Thoracic aorta (tissue), 2 donors: Measurements from ENCODE around the gene HPSE2. TPM values are rescaled to one million over a fixed set of nuclear protein-coding genes. Genes with fewer than 3 reads are reported as not detected.

Experiments
- ATAC-seq: fragments of 150-250 bp; one replicate; pipeline ENCODE4 v1.8.0; 2017; ENCODE audit warnings: low read depth; ENCODE audit not compliant: insufficient number of reproducible peaks, low FRiP score
- DNase-seq: peaks from one replicate; pipeline ENCODE4 v3.0.0-alpha.2; 2020; ENCODE audit warnings: low spot score
- H3K27ac ChIP-seq, 2 donors: fragments of 200-600 bp; sonication (generic); 1 replicate in 1 of 2; 2 replicates in 1 of 2; pipeline ENCODE4 v1.5.1; 2016; ENCODE audit warnings: mild to moderate bottlenecking in 2 of 2, moderate library complexity in 2 of 2
- H3K27me3 ChIP-seq: fragments of 200-600 bp; sonication (generic); replicated peaks from 2 replicates; pipeline ENCODE4 v1.6.0; 2016; ENCODE audit warnings: mild to moderate bottlenecking; ENCODE audit not compliant: insufficient read depth
- H3K36me3 ChIP-seq: fragments of 200-600 bp; sonication (generic); one replicate; pipeline ENCODE4 v1.5.1; 2016
- H3K4me1 ChIP-seq, 2 donors: fragments of 200-600 bp; sonication (generic); 1 replicate in 1 of 2; 2 replicates in 1 of 2; pipeline versions ENCODE4 v1.5.1 to v1.6.0; 2016; ENCODE audit warnings: low read depth in 2 of 2, mild to moderate bottlenecking in 1 of 2; ENCODE audit not compliant: control insufficient read depth in 1 of 2
- H3K4me3 ChIP-seq: fragments of 200-600 bp; sonication (generic); 2 replicates; pipeline ENCODE4 v1.5.1; 2016; ENCODE audit warnings: mild to moderate bottlenecking
- H3K9me3 ChIP-seq: fragments of 200-600 bp; sonication (generic); 2 replicates; pipeline ENCODE4 v1.5.1; 2016
- total RNA-seq, 2 donors: library from RNA; depleted of rRNA; stranded (reverse); fragments of >200 nt; gene quantifications; one replicate each; pipeline versions ENCODE4 v1.1.0 to v1.2.3, GENCODE V29; 2016
- TF ChIP-seq, protein P1 (sequence below): fragments of 200-600 bp; sonication (generic); IDR thresholded peaks from one replicate; pipeline ENCODE4 v1.5.1; 2019; ENCODE audit warnings: antibody characterized with exemption

The HPSE2 gene
- total RNA-seq, 2 donors from 2014 or later: 1.1 to 1.8 TPM

GRCh38 chr10:98444314-98445006 lies 791.2 kb downstream of the HPSE2 start:
- no peak for DNase-seq
- no peaks in the 10 kb centered on the region for H3K9me3 ChIP-seq
- no peaks in the 10 kb centered on the region for H3K27me3 ChIP-seq
- TF ChIP-seq, protein P1, sequence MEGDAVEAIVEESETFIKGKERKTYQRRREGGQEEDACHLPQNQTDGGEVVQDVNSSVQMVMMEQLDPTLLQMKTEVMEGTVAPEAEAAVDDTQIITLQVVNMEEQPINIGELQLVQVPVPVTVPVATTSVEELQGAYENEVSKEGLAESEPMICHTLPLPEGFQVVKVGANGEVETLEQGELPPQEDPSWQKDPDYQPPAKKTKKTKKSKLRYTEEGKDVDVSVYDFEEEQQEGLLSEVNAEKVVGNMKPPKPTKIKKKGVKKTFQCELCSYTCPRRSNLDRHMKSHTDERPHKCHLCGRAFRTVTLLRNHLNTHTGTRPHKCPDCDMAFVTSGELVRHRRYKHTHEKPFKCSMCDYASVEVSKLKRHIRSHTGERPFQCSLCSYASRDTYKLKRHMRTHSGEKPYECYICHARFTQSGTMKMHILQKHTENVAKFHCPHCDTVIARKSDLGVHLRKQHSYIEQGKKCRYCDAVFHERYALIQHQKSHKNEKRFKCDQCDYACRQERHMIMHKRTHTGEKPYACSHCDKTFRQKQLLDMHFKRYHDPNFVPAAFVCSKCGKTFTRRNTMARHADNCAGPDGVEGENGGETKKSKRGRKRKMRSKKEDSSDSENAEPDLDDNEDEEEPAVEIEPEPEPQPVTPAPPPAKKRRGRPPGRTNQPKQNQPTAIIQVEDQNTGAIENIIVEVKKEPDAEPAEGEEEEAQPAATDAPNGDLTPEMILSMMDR: no peak
- ATAC-seq: no peak
- H3K4me1 ChIP-seq: peaks cover 2 to 6% of the 10 kb centered on the region in 2 donors
- H3K4me3 ChIP-seq: no peak overlapping the region
- H3K27ac ChIP-seq: no peak overlapping the region
- peaks cover 15% of the 10 kb centered on the region for H3K36me3 ChIP-seq

DNA sequence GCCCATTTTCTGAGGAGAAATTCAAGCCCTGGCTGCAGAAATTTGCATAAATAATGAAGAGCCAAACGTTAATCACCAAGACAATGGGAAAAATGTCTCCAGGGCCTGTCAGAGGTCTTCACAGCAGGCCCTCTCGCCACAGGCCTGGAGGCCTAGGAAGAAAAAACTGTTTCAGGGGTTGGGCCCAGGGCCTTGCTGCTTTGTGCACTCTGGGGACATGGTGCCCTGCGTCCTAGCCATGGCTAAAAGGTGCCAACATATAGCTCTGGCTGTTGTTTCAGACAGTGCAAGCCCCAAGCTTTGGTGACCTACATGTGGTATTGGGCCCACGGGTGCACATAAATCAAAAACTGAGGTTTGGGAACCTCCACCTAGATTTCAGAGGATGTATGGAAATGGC lies 796.9 kb downstream of the HPSE2 start:
- Histone ChIP-seq H3K9me3 (no peaks in the 10 kb centered on the region), H3K4me3 (no peak overlapping the region), H3K27ac (no peak overlapping the region), H3K4me1 (no peaks in the 10 kb centered on the region), H3K36me3 (peaks cover 33% of the 10 kb centered on the region), H3K27me3 (no peaks in the 10 kb centered on the region)
- TF ChIP-seq, protein P1: no peak
- ATAC-seq: no peak
- DNase-seq: no peak

DNA sequence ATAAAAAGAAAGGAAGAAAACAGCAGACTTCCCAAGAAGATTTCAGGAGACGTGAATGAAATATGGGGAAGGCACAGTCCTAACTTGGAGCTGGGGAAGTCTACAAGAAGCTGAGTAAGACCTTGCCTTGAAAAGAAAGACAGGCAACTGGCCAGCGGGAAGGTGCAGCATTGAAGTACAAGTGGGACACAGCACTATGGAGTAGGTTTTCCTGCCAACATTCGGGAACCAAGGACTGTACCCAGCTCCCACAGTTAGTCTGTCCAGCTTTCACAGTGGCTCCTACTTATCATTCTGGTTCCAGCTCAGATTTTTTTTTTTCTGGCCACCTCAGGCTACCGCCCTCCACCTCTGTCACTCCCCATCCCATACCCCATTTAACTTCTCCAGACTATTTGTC lies 798.9 kb downstream of the HPSE2 start:
- H3K27me3 ChIP-seq: no peaks in the 10 kb centered on the region
- ATAC-seq (no peak), DNase-seq (no peak)
- H3K36me3 ChIP-seq: peaks cover 50% of the 10 kb centered on the region
- H3K4me3 ChIP-seq: no peak overlapping the region
- TF ChIP-seq, protein P1: no peak
- no peaks in the 10 kb centered on the region for H3K9me3 ChIP-seq
- no peaks in the 10 kb centered on the region for H3K4me1 ChIP-seq
- no peak overlapping the region for H3K27ac ChIP-seq

DNA sequence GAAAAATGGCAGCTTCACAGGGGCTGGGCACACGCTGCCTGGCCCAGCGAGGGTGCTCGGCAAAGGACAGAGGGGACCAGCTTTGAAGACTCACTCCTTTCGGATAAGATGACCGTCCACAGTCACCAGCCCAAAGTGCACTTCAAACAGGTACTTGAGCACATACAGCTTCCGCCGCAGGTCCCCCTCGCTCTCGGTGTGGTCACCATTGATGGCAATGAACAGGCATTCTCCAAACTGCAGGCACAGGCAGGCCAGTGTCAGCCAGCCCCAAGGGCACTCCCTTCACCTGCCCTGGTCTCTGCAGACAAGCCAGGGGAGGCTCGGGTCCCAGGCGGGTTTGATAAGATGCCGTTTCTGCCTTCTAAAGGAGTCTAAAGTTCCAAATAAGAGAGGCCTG lies 800.5 kb downstream of the HPSE2 start:
- Histone ChIP-seq H3K27ac (no peak overlapping the region), H3K9me3 (no peaks in the 10 kb centered on the region), H3K4me3 (no peak overlapping the region), H3K27me3 (no peaks in the 10 kb centered on the region), H3K36me3 (peaks cover 60% of the 10 kb centered on the region), H3K4me1 (no peaks in the 10 kb centered on the region)
- ATAC-seq (no peak), DNase-seq (no peak)
- TF ChIP-seq, protein P1: no peak

- Histone ChIP-seq H3K9me3 (no peaks in the 10 kb centered on the region), H3K36me3 (peaks cover 62% of the 10 kb centered on the region), H3K4me1 (no peaks in the 10 kb centered on the region), H3K4me3 (no peak overlapping the region), H3K27ac (no peak overlapping the region), H3K27me3 (no peaks in the 10 kb centered on the region)
- DNase-seq (no peak), ATAC-seq (no peak)
- TF ChIP-seq, protein P1: no peak
Observed at GRCh38 chr10:98433881-98434732, 801.5 kb downstream of the HPSE2 start.
